Activated naive CD8-positive, alpha-beta T cell treated with anti-CD3 and anti-CD28 coated beads, Interleukin-2, amount 50 U/mL, for 24 hours (primary cell): ENCODE results near the gene SMARCA4.
A peak's percentile ranks its signal among the peaks of the same experiment; 100 is the strongest.

ENCODE experiments used
- ATAC-seq: fragments of 150-1000 bp; cut with Tn5 transposase; one replicate; pipeline ENCODE4 v1.10.0; 2021
- DNase-seq: peaks from one replicate; pipeline ENCODE4 v3.0.0; 2021
- H3K27ac Mint-ChIP-seq: one replicate; pipeline ENCODE4 v1.8.0; 2021; ENCODE audit warnings: mild to moderate bottlenecking, mixed read lengths
- H3K27me3 Mint-ChIP-seq: one replicate; pipeline ENCODE4 v1.8.0; 2021; ENCODE audit warnings: mixed read lengths
- H3K36me3 Mint-ChIP-seq: one replicate; pipeline ENCODE4 v1.8.0; 2021; ENCODE audit warnings: low read depth, mixed read lengths
- H3K4me1 Mint-ChIP-seq: one replicate; pipeline ENCODE4 v1.8.0; 2021; ENCODE audit warnings: mixed read lengths
- H3K4me3 Mint-ChIP-seq: one replicate; pipeline ENCODE4 v1.8.0; 2021; ENCODE audit warnings: mild to moderate bottlenecking, moderate library complexity, mixed read lengths
- H3K9me3 Mint-ChIP-seq: one replicate; pipeline ENCODE4 v1.8.0; 2021; ENCODE audit warnings: mixed read lengths

Gene SMARCA4

DNA sequence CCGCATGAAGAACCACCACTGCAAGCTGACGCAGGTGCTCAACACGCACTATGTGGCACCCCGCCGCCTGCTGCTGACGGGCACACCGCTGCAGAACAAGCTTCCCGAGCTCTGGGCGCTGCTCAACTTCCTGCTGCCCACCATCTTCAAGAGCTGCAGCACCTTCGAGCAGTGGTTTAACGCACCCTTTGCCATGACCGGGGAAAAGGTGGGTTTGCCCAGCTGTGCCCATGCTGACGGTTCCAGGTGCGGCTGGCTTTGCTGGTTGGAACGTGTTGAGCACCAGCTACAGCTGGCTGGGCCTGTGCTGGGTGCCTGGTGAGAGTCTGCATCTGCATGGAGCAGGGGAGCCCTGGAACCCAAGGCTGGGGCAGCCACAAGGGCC lies 60.9 kb downstream of the SMARCA4 start:
- H3K9me3 Mint-ChIP-seq, result no peaks in the 10 kb centered on the region
- no peaks in the 10 kb centered on the region for H3K27me3 Mint-ChIP-seq
- ATAC-seq, result no peak

DNA sequence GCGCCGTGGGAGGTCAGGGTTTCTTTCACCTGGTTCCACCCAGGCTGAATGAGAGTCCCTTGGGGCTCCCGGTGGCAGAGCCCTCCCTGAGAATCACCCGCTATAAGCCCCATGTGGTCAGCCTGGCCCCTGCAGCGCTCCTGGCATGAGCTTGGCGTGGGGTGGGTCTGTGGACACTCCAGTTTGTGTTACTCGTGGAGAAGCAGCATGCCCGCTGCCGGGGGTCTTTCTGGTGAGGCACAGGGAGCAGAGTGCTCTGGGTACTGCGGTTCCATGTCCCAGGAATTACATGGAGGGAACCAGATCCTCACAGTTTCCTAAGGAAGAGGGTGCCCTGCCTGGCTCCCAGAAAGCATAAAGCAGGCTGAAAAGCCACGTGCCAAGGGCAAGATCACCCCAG lies 62.2 kb downstream of the SMARCA4 start:
- Mint-ChIP-seq H3K27ac (no peak overlapping the region), H3K4me1 (no peaks in the 10 kb centered on the region), H3K36me3 (peaks cover 39% of the 10 kb centered on the region), H3K27me3 (no peaks in the 10 kb centered on the region), H3K9me3 (no peaks in the 10 kb centered on the region), H3K4me3 (no peak overlapping the region)
- DNase-seq, result no peak
- ATAC-seq, result no peak

More for the DNA sequence above, 60.9 kb downstream of the SMARCA4 start:
- peaks cover 35% of the 10 kb centered on the region for H3K36me3 Mint-ChIP-seq
- DNase-seq, result no peak
- no peak overlapping the region for H3K27ac Mint-ChIP-seq
- H3K4me3 Mint-ChIP-seq, result no peak overlapping the region
- no peaks in the 10 kb centered on the region for H3K4me1 Mint-ChIP-seq

DNA sequence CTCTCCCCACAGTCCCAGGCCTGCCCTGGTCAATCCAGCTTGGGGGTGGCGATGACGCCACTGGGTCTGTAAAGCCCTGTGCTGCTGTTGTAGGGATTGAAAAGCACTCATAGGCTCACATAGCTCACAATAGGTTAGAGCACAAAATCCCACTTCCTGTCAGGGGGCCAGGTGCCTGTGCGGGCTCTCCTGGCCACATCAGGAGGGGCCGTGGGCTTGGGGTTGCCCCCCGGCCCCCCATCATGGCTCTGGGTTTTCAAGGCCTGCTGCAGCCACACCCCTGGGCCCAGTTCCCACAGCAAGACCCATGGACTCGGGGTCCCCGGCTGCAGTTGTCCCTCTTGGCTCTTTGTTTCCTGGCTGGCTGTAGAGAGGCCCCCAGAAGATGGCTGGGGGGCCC lies 62.9 kb downstream of the SMARCA4 start:
- no peaks in the 10 kb centered on the region for H3K9me3 Mint-ChIP-seq
- no peak overlapping the region for H3K4me3 Mint-ChIP-seq
- H3K27ac Mint-ChIP-seq, result no peak overlapping the region
- H3K36me3 Mint-ChIP-seq, result peaks cover 37% of the 10 kb centered on the region
- no peaks in the 10 kb centered on the region for H3K27me3 Mint-ChIP-seq
- ATAC-seq (no peak), DNase-seq (no peak)
- H3K4me1 Mint-ChIP-seq, result no peaks in the 10 kb centered on the region

DNA sequence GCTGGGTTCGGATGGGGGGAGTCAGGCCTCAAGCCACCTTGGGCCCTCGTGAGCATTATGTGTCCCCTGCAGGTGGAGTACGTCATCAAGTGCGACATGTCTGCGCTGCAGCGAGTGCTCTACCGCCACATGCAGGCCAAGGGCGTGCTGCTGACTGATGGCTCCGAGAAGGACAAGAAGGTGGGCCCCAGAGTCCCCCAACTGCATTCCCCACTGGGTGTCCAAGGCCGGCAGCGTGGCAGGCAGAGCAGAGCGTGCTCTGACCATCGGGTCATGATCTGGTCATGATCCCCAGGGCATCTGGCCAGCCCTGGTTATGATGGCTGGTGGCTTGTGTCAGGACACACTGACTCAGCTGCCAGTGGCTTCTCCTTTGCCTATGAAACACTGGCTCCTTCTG lies 63.4 kb downstream of the SMARCA4 start:
- DNase-seq (no peak), ATAC-seq (no peak)
- Mint-ChIP-seq H3K36me3 (peaks cover 35% of the 10 kb centered on the region), H3K4me1 (no peaks in the 10 kb centered on the region), H3K27me3 (no peaks in the 10 kb centered on the region), H3K4me3 (no peak overlapping the region), H3K9me3 (no peaks in the 10 kb centered on the region), H3K27ac (no peak overlapping the region)

DNA sequence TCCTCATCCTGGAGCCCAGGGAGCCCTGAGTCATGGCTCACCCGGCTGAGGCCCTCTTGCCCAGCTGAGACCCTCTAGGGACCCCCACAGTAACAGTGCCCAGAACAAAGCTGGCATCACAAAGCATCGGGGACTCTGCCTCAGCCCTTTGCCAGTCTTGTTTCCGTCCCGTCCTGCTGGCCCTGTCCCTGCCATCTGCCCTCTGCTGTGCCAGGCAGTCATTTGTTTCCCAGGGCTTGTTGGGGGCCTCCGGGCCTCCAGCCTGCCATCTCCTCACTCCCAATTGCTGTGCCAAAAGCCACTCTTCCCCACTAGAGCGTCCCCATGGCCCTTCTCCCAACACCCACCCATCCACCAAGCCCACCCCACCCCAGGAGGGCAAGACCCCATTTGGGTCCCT lies 64.2 kb downstream of the SMARCA4 start:
- ATAC-seq (no peak), DNase-seq (no peak)
- no peaks in the 10 kb centered on the region for H3K4me1 Mint-ChIP-seq
- no peak overlapping the region for H3K27ac Mint-ChIP-seq
- H3K4me3 Mint-ChIP-seq, result no peak overlapping the region
- H3K9me3 Mint-ChIP-seq, result no peaks in the 10 kb centered on the region
- no peaks in the 10 kb centered on the region for H3K27me3 Mint-ChIP-seq
- peaks cover 33% of the 10 kb centered on the region for H3K36me3 Mint-ChIP-seq

DNA sequence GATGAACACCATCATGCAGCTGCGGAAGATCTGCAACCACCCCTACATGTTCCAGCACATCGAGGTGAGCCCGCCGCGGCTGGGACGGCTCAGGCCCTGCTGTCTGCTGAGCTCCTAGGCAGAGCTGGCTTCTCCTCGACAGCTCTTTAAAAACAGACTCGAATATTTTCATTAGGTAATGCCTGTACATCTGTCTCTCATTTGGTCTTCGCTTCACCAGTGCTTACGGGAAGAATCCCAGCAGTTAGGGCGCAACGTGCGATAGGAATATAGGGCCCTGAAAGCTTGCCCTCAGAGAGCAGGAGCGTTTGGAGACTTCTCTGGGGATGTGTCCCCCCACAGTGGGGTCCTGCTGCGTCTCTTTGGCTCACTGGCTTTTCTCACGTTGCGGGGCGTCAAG lies 64.6 kb downstream of the SMARCA4 start:
- DNase-seq (no peak), ATAC-seq (no peak)
- Mint-ChIP-seq H3K36me3 (peaks cover 31% of the 10 kb centered on the region), H3K9me3 (no peaks in the 10 kb centered on the region), H3K4me3 (no peak overlapping the region), H3K4me1 (no peaks in the 10 kb centered on the region), H3K27ac (no peak overlapping the region), H3K27me3 (no peaks in the 10 kb centered on the region)

DNA sequence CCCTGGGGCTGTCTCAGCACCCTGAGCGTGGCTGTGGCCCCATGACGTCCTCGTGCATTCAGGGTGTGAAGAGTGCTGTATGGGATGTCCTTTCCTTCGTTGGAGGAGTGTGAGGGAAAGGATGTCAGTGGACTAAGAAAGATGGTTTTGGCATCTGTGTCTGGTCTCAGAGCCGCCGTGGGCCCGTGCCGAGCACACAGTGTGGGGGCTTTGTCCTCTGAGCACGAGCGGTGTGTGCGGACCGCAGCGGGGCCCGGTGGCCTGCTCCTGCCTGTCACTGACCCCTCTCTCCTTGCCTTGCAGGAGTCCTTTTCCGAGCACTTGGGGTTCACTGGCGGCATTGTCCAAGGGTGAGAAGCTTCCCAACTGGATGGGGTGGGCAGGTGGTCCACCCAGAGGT lies 65.2 kb downstream of the SMARCA4 start:
- H3K27ac Mint-ChIP-seq, result no peak overlapping the region
- ATAC-seq (no peak), DNase-seq (no peak)
- H3K4me3 Mint-ChIP-seq, result no peak overlapping the region
- H3K27me3 Mint-ChIP-seq, result no peaks in the 10 kb centered on the region
- peaks cover 28% of the 10 kb centered on the region for H3K36me3 Mint-ChIP-seq
- no peaks in the 10 kb centered on the region for H3K4me1 Mint-ChIP-seq
- H3K9me3 Mint-ChIP-seq, result no peaks in the 10 kb centered on the region

DNA sequence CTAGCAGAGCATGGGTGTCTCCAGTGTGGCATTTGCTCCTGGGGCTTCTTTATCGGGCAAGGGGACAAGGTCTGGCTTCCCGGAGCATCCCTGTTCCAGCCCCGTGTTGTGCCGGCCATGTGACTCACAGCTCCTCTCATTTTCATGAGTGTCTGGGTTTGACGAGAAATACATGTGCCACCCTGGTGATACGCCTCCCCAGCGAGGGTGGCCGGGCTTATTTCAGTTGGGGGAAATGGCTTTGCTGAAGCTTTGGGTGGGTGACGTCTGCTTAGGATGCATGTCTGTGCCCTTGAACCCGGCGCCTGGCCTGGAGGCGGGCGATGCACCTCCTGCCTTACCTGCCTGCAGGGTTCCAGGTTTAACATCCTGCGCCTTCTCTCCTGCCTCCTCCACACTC lies 66.6 kb downstream of the SMARCA4 start:
- no peaks in the 10 kb centered on the region for H3K27me3 Mint-ChIP-seq
- no peak for ATAC-seq
- H3K36me3 Mint-ChIP-seq, result peaks cover 25% of the 10 kb centered on the region

DNA sequence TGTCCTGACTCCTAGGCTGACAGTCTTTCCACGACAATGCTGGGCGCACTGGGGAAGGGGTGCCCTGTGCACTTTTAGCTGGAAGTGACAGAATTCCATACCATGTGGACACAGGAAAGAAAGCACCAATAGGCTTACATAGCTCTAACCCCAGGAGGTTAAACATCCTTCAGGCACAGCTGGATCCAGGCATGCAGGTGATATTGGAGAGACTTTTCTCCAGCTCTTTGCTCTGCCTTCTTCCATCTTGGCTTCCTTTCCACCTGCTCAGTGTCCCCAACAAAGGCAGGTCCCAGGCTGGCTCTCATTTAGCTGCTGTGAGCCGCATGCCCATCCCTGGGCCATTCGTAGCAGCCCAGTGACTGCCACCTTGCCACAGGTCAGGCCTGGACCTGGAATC lies 67.3 kb downstream of the SMARCA4 start:
- Mint-ChIP-seq H3K4me3 (no peak overlapping the region), H3K27me3 (no peaks in the 10 kb centered on the region), H3K27ac (no peak overlapping the region), H3K9me3 (no peaks in the 10 kb centered on the region), H3K36me3 (peaks cover 25% of the 10 kb centered on the region), H3K4me1 (no peaks in the 10 kb centered on the region)
- DNase-seq, result no peak
- ATAC-seq, result no peak

More for the DNA sequence above, 66.6 kb downstream of the SMARCA4 start:
- H3K9me3 Mint-ChIP-seq, result no peaks in the 10 kb centered on the region
- no peak overlapping the region for H3K4me3 Mint-ChIP-seq
- no peak overlapping the region for H3K27ac Mint-ChIP-seq
- no peak for DNase-seq
- H3K4me1 Mint-ChIP-seq, result no peaks in the 10 kb centered on the region

DNA sequence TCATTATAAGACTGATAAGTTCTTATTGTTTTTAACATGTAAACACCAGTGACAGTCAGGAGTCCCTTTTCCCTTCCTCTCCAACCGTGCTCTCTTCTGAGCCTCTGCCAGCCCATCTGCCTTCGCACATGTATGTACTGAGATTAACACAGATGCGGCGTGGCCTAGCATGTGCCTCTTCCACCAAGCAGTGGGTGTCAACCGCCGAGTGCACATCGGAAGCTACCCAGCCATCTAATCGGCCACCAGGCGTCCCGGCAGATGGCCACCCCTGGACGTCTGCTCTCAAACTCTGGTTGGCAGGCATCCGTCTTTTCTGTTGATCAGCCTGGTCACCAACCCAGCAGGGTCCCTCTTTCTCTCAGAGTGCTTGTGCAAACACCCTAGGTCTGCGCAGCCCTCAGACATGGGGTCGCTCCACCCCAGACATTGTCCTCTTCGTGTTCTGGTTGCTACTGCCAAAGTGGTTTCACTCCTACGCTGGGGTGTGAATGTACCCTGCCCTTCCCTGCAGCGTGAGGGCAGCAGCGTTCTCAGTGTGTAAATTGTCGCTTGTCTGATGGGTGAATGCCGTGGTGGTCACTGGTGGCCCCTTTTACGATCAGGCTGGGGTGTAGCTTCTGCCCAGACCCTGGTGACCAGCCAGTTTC lies 70.7 kb downstream of the SMARCA4 start:
- Mint-ChIP-seq H3K4me1 (peaks cover 3% of the 10 kb centered on the region), H3K27ac (no peak overlapping the region), H3K9me3 (no peaks in the 10 kb centered on the region), H3K4me3 (no peak overlapping the region), H3K36me3 (peaks cover 41% of the 10 kb centered on the region), H3K27me3 (no peaks in the 10 kb centered on the region)
- DNase-seq (no peak), ATAC-seq (no peak)

DNA sequence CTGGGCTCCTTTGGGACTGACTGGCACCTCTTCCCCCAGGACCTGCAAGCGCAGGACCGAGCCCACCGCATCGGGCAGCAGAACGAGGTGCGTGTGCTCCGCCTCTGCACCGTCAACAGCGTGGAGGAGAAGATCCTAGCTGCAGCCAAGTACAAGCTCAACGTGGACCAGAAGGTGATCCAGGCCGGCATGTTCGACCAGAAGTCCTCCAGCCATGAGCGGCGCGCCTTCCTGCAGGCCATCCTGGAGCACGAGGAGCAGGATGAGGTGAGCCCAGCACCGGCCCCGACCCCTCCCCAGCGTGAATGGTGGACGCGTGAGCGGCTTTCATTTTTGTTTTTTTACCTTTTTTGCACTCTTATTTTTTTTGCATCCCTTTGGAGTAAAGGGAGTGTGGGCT lies 72.4 kb downstream of the SMARCA4 start:
- peaks cover 49% of the 10 kb centered on the region for H3K36me3 Mint-ChIP-seq
- H3K4me1 Mint-ChIP-seq, result peaks cover 3% of the 10 kb centered on the region

DNA sequence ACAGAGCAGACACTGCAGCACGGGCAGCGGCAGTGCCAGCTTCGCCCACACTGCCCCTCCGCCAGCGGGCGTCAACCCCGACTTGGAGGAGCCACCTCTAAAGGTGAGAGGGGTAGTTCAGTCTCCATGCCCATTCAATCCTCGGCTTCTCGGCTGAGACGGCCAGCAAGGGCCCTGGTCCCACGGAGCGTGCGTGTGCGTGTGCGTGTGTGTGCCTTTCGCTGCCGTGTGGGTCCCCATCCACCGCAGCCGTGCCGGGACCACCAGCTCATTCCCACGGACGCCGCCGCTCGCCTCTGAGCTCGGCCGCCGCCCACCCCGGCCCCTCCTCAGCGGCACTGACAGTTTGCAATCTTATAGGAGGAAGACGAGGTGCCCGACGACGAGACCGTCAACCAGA lies 72.9 kb downstream of the SMARCA4 start:
- H3K27me3 Mint-ChIP-seq, result no peaks in the 10 kb centered on the region
- H3K4me3 Mint-ChIP-seq, result no peak overlapping the region
- H3K27ac Mint-ChIP-seq, result no peak overlapping the region
- peaks cover 53% of the 10 kb centered on the region for H3K36me3 Mint-ChIP-seq
- H3K4me1 Mint-ChIP-seq, result peaks cover 3% of the 10 kb centered on the region
- ATAC-seq, result no peak
- H3K9me3 Mint-ChIP-seq, result no peaks in the 10 kb centered on the region
- DNase-seq, result no peak

More for the DNA sequence above, 72.4 kb downstream of the SMARCA4 start:
- DNase-seq (no peak), ATAC-seq (no peak)
- Mint-ChIP-seq H3K27ac (no peak overlapping the region), H3K9me3 (no peaks in the 10 kb centered on the region), H3K27me3 (no peaks in the 10 kb centered on the region), H3K4me3 (no peak overlapping the region)

DNA sequence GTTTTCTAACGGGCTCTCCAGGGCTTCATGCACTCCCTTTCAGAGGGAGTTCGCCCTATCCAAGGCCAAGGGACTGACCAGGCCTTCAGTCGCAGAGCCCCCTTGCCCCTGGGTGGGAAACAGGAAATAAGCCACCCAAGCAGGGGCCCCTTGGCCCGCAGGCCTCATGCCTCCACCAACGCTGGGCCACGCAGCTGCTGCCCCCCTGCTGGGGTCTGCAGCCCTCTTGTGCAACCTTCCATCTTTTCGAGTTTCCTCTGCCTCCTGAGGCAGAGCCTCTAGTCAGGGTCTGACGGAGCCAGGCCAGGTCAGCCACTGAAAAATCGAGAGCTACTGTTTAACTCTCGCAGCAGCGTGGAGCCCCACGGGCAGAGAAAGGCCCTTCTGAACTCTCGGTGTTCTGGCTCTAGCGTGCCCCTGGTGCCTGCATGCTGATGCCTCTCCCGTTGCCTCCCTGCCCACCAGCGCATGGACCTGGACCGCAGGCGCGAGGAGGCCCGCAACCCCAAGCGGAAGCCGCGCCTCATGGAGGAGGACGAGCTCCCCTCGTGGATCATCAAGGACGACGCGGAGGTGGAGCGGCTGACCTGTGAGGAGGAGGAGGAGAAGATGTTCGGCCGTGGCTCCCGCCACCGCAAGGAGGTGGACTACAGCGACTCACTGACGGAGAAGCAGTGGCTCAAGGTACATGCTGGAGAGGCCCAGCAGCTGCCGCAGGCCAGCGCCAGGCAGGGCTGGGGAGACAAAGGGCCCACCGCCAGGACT lies 73.8 kb downstream of the SMARCA4 start:
- Mint-ChIP-seq H3K4me3 (no peak overlapping the region), H3K36me3 (peaks cover 55% of the 10 kb centered on the region), H3K27me3 (no peaks in the 10 kb centered on the region), H3K27ac (no peak overlapping the region), H3K4me1 (peaks cover 3% of the 10 kb centered on the region), H3K9me3 (no peaks in the 10 kb centered on the region)
- no peak for ATAC-seq
- no peak for DNase-seq

DNA sequence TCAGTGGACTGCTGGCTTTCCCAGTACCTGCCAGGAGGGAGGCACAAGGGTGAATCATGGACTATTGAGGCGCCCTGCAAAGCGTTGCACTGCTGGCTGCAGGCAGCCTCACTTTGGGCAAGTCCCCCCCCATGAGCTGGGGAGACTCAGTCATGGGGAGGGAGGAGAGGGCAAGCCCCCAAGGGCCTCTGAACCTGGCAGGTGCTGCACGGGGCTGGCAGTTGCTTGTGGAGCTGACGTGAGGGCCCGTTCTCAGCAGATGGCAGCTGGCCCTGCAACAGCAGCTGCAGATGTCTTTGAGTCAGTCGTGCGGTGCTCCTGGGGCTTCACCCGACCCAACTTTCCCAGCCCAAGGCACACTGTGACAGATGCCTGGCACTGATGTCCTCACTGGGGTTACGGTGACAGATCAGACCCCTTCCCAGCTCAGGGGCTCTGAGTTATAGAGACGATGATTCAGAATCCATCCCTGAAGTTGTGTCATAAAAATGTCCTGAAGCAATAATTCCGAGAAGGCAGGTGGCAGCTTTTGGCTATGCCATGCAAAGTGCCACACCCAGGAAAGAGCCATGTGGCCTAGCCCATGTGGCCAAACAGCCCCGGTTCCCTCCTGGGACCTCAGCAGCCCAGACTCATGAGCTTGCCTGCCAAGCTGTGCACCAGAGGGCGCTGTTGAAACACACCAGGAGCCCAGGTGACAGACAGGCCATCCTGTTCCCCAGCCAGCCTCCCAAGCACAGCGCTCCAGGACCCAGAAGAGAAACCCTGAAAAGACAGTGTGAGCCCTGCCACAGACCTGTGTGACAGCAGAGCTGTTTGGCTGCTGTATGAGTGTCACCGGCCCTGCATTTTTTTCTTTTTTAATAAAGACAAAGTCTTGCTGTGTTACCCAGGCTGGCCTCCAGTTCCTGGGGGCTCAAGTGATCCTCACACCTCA lies 74.9 kb downstream of the SMARCA4 start:
- Mint-ChIP-seq H3K4me1 (peaks cover 3% of the 10 kb centered on the region), H3K9me3 (no peaks in the 10 kb centered on the region), H3K27ac (peak overlapping the region; percentile 76), H3K4me3 (no peak overlapping the region), H3K36me3 (peaks cover 57% of the 10 kb centered on the region), H3K27me3 (no peaks in the 10 kb centered on the region)
- ATAC-seq (peak; percentile 94), DNase-seq (peak; percentile 88)

DNA sequence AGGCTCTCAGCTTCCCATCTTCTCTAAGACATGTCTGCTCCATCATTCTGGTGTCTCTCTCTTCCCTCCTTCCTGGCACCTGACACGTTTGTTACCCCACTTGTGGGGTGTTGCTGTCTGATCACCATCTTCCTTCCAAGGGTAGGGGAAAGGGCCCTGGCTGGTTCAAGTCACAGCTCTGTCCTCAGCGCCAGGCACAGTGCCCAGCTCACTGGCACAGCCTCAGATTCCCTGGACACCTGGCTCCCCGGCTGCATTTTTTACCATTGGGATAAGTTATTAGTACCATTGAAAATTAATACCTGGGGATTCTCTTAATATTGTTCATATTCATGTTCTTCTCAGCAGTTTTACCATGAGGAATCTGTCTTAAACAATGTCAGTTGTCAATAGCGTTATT lies 77.7 kb downstream of the SMARCA4 start:
- H3K4me1 Mint-ChIP-seq, result peaks cover 3% of the 10 kb centered on the region
- peaks cover 54% of the 10 kb centered on the region for H3K36me3 Mint-ChIP-seq
- ATAC-seq (no peak), DNase-seq (no peak)
- no peak overlapping the region for H3K27ac Mint-ChIP-seq
- H3K9me3 Mint-ChIP-seq, result no peaks in the 10 kb centered on the region
- no peak overlapping the region for H3K4me3 Mint-ChIP-seq
- no peaks in the 10 kb centered on the region for H3K27me3 Mint-ChIP-seq
